HepG2 (cell line): ENCODE results near the gene APBB3. TPM values are rescaled to one million over a fixed set of nuclear protein-coding genes. Genes with fewer than 3 reads are reported as not detected.
A peak's percentile ranks its signal among the peaks of the same experiment; 100 is the strongest.

Source experiments
- ATAC-seq: fragments of 200-7000 bp; cut with Tn5 transposase; 3 replicates; pipeline ENCODE4 v1.9.1; 2020; ENCODE audit warnings: mild to moderate bottlenecking, moderate library complexity
- BruUV-seq: library from RNA; stranded (reverse); fragments of 400-500 nt; replicated peaks from 2 replicates; lab custom pipeline; 2021; lab: Mats Ljungman, UMichigan
- CTCF ChIA-PET: fragments of 300-600 bp; formaldehyde crosslinking; extraction: SDS; loops from one replicate; lab custom pipeline; 2021; ENCODE audit warnings: low total read pairs, inconsistent platforms, low intra/inter-chr PET ratio; lab: Yijun Ruan, JAX
- POLR2A ChIA-PET: fragments of 350-600 bp; sonication (Branson Sonifier 250); formaldehyde crosslinking; loops from one replicate; lab custom pipeline; 2020; ENCODE audit warnings: antibody characterized with exemption, inconsistent platforms; lab: Yijun Ruan, JAX
- DNase-seq: peaks from one replicate; pipeline ENCODE4 v3.0.0-alpha.2; 2015; ENCODE audit warnings: low spot score
- FAIRE-seq: peaks from 3 replicates; lab custom pipeline; 2011; peaks lifted over from hg19 to GRCh38; lab: Jason Lieb, UNC
- H2AFZ ChIP-seq: one replicate; pipeline ENCODE4 v1.6.1; 2011; ENCODE audit warnings: low read length, inconsistent platforms
- H3K27ac ChIP-seq: fragments of 300-600 bp; 3 replicates; pipeline ENCODE4 v1.8.0; 2011; ENCODE audit warnings: mixed run types, mild to moderate bottlenecking, mixed read lengths, low read length, inconsistent platforms; ENCODE audit not compliant: insufficient read depth; ENCODE audit errors: extremely low read length
- H3K27me3 ChIP-seq, 2 experiments: fragments of 200-600 bp in 1 of 2; 2 replicates in 1 of 2; 3 replicates in 1 of 2; pipeline versions ENCODE4 v1.6.0 to v1.8.0; 2011; ENCODE audit warnings: low read length in 2 of 2, mild to moderate bottlenecking in 2 of 2, moderate library complexity in 2 of 2, inconsistent platforms in 1 of 2; ENCODE audit not compliant: insufficient read depth in 2 of 2, control insufficient read depth in 1 of 2
- H3K36me3 ChIP-seq, 2 experiments: fragments of 200-600 bp in 1 of 2; replicated peaks in 1 of 2; 2 replicates in 1 of 2; 3 replicates in 1 of 2; pipeline versions ENCODE4 v1.5.1 to v1.8.0; 2011; ENCODE audit warnings: low read length in 2 of 2, inconsistent platforms in 1 of 2; ENCODE audit not compliant: insufficient read depth in 2 of 2, control insufficient read depth in 1 of 2
- H3K4me1 ChIP-seq: 2 replicates; pipeline ENCODE4 v1.5.1; 2012; ENCODE audit warnings: low read length, inconsistent platforms; ENCODE audit not compliant: insufficient read depth
- H3K4me2 ChIP-seq: 2 replicates; pipeline ENCODE4 v1.6.0; 2011; ENCODE audit warnings: low read depth, low read length, inconsistent platforms
- H3K4me3 ChIP-seq, 3 experiments: fragments of 200-600 bp in 1 of 3; sonication (generic), shearing (Covaris generic) in 1 of 3; replicated peaks in 1 of 3; 2 replicates each; pipeline ENCODE4 v1.5.1; 2011 to 2016; ENCODE audit warnings: low read length in 3 of 3, inconsistent platforms in 2 of 3, low read depth in 2 of 3, mild to moderate bottlenecking in 2 of 3, control low read depth in 1 of 3, mixed read lengths in 1 of 3; ENCODE audit not compliant: insufficient read depth in 1 of 3
- H3K79me2 ChIP-seq: one replicate; pipeline ENCODE4 v1.6.1; 2011; ENCODE audit warnings: low read length, inconsistent platforms; ENCODE audit not compliant: insufficient read depth
- H3K9ac ChIP-seq: 2 replicates; pipeline ENCODE4 v1.6.0; 2011; ENCODE audit warnings: mild to moderate bottlenecking, low read depth, low read length, inconsistent platforms; ENCODE audit not compliant: insufficient read depth
- H3K9me3 ChIP-seq: 2 replicates; pipeline ENCODE4 v1.5.1; 2012; ENCODE audit warnings: mild to moderate bottlenecking, low read length
- H4K20me1 ChIP-seq: 2 replicates; pipeline ENCODE4 v1.6.0; 2011; ENCODE audit warnings: inconsistent platforms, mild to moderate bottlenecking, low read length, moderate library complexity; ENCODE audit not compliant: insufficient read depth
- EHMT2 ChIP-seq: fragments of 200-600 bp; sonication (generic); IDR thresholded peaks from 2 replicates; pipeline ENCODE4 v1.7.0; 2017; ENCODE audit warnings: antibody characterized with exemption, low read depth, low read length, borderline replicate concordance
- ELF3 ChIP-seq: IDR thresholded peaks from 2 replicates; pipeline ENCODE4 v1.6.1; 2016; ENCODE audit warnings: missing genetic modification reagents, missing compliant biosample characterization
- GATAD2A ChIP-seq: IDR thresholded peaks from 2 replicates; pipeline ENCODE4 v1.6.1; 2016
- IKZF1 ChIP-seq: fragments of 450-650 bp; IDR thresholded peaks from 2 replicates; pipeline ENCODE4 v1.7.1; 2016
- KMT2A ChIP-seq: sonication (generic); formaldehyde crosslinking; IDR thresholded peaks from 2 replicates; pipeline ENCODE4 v1.4.0; 2020; ENCODE audit warnings: missing genetic modification reagents
- NBN ChIP-seq: fragments of 450-650 bp; conservative IDR thresholded peaks from 2 replicates; pipeline ENCODE4 v1.6.1; 2017
- RXRB ChIP-seq: IDR thresholded peaks from 2 replicates; pipeline ENCODE4 v1.6.1; 2016; ENCODE audit warnings: borderline replicate concordance, missing genetic modification reagents, missing compliant biosample characterization
- SAP130 ChIP-seq: IDR thresholded peaks from 2 replicates; pipeline ENCODE4 v1.6.1; 2016; ENCODE audit warnings: low read depth
- SIN3A ChIP-seq: IDR thresholded peaks from 2 replicates; pipeline ENCODE4 v1.6.1; 2011; ENCODE audit warnings: low read depth, mild to moderate bottlenecking, control low read depth, low read length, borderline replicate concordance
- ZNF468 ChIP-seq: sonication (generic); formaldehyde crosslinking; IDR thresholded peaks from 2 replicates; pipeline ENCODE4 v1.8.0; 2022; ENCODE audit warnings: mild to moderate bottlenecking, moderate library complexity, missing genetic modification reagents
- ZNF766 ChIP-seq: sonication (generic); formaldehyde crosslinking; IDR thresholded peaks from 2 replicates; pipeline ENCODE4 v1.5.0; 2020; ENCODE audit warnings: missing genetic modification reagents, borderline replicate concordance
- ZNF790 ChIP-seq: sonication (generic); formaldehyde crosslinking; IDR thresholded peaks from 2 replicates; pipeline ENCODE4 v1.8.0; 2022; ENCODE audit warnings: missing genetic modification reagents, mild to moderate bottlenecking, borderline replicate concordance
- WGBS: methylation state at CpG from one replicate; pipeline ENCODE4 v1.1.6; 2017; ENCODE audit warnings: low lambda C conversion rate; 5-methylcytosine and 5-hydroxymethylcytosine counted together
- in situ Hi-C: cut with HindIII; loops from 2 replicates; pipeline ENCODE4 v1.10.0; 2017; ENCODE audit warnings: low pct_unique_long_range_greater_than_20kb; ENCODE audit not compliant: extremely low pct_ligation_motif_present
- intact Hi-C: fragments of 100-400 bp; cut with micrococcal nuclease; formaldehyde crosslinking; loops from one replicate; pipeline ENCODE4 v1.10.0; 2022; ENCODE audit not compliant: unreplicated experiment
- polyA plus RNA-seq, 8 experiments: library from polyadenylated mRNA; depleted of rRNA in 3 of 8; stranded (reverse) in 7 of 8; unstranded in 1 of 8; fragments of >200 nt; fragmentation: Illumina TruSeq in 4 of 8; extraction: Trizol in 4 of 8; gene quantifications; 2 replicates each; pipeline versions ENCODE4 v1.2.1 to v1.2.3, GENCODE V29; 2011 to 2016; ENCODE audit warnings: low read depth in 4 of 8, missing spikeins in 1 of 8, mixed read lengths in 1 of 8; ENCODE audit not compliant: insufficient read depth in 1 of 8
- total RNA-seq, 5 experiments: library from RNA; depleted of rRNA; stranded (reverse); fragments of >200 nt; fragmentation: Illumina TruSeq; extraction: Trizol; gene quantifications; 2 replicates each; pipeline ENCODE4 v1.2.3, GENCODE V29; 2016; ENCODE audit warnings: low read depth in 1 of 5
- TF ChIP-seq, protein P1 (sequence below): sonication (generic); formaldehyde crosslinking; IDR thresholded peaks from 2 replicates; pipeline ENCODE4 v1.4.0; 2020; ENCODE audit warnings: low read depth, missing genetic modification reagents
- TF ChIP-seq, protein P2 (sequence below): sonication (generic); formaldehyde crosslinking; conservative IDR thresholded peaks from 2 replicates; pipeline ENCODE4 v1.4.0; 2020; ENCODE audit warnings: missing genetic modification reagents
- TF ChIP-seq, protein P3 (sequence below): IDR thresholded peaks from 2 replicates; pipeline ENCODE4 v1.6.1; 2016; ENCODE audit warnings: control low read depth
- TF ChIP-seq, protein P4 (sequence below): sonication (generic); formaldehyde crosslinking; IDR thresholded peaks from 2 replicates; pipeline ENCODE4 v1.4.0; 2020; ENCODE audit warnings: missing genetic modification reagents
- TF ChIP-seq, protein P5 (sequence below): sonication (generic); formaldehyde crosslinking; IDR thresholded peaks from 2 replicates; pipeline ENCODE4 v1.9.0; 2021; ENCODE audit warnings: missing genetic modification reagents, mild to moderate bottlenecking, borderline replicate concordance

The APBB3 gene
- total and polyA plus RNA-seq, 2 of the 13 experiments (the other 11 are each of a cell fraction or from before 2014, with no cell fraction given): 0.38 to 0.78 TPM

DNA sequence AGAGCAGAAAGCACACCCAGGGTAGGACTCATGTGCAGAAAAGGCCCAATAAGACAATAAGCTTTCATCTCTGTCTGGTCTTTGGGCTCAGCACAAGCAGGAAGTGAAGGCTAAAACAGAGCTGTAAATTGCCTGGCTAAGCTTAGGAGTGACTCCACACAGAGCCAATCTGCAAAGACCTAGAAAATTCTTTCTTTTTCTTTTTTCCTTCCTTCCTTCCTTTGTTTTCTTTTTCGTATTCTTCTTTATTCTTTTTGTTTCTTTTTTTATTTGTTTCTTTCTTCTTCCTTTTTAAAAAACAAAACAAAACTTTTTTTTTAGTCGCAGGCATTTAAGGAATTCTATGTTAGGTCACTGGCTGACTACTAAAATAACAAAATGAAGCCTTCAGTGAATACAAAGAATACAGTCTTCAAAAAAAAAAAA, 12.4 kb upstream of the APBB3 start:
- Histone ChIP-seq H3K9me3 (no peaks in the 10 kb centered on the region), H3K27me3 (no peaks in the 10 kb centered on the region), H3K27ac (no peak overlapping the region), H4K20me1 (no peaks in the 10 kb centered on the region), H2AFZ (peak overlapping the region; percentile 93), H3K79me2 (no peaks in the 10 kb centered on the region), H3K9ac (no peak overlapping the region), H3K36me3 (no peaks in the 10 kb centered on the region), H3K4me3 (no peak overlapping the region), H3K4me2 (peak overlapping the region; percentile 50)
- FAIRE-seq (peak; percentile 23), DNase-seq (peak; percentile 23), ATAC-seq (peak; percentile 54)
- ChIA-PET CTCF (interaction anchor here (4.0 kb wide), 1 partner anchor 58 kb away, joined by 11 read pairs; no protein-coding TSS in a partner anchor), POLR2A (interaction anchor here (1.3 to 1.4 kb wide), 3 partner anchors 58 to 71 kb away, joined by 4 to 8 read pairs (median 5); partner anchors contain the start of genes IK, NDUFA2 and TMCO6)
- in situ Hi-C loops: no loop called here
- no TSS peak for BruUV-seq
- intact Hi-C loops: no loop called here
- WGBS: 36% methylated on average over 2 of the region's 2 CpGs
- TF ChIP-seq NBN: no peak
- TF ChIP-seq KMT2A (CRISPR knock-in tag): no peak
- TF ChIP-seq, protein P1, sequence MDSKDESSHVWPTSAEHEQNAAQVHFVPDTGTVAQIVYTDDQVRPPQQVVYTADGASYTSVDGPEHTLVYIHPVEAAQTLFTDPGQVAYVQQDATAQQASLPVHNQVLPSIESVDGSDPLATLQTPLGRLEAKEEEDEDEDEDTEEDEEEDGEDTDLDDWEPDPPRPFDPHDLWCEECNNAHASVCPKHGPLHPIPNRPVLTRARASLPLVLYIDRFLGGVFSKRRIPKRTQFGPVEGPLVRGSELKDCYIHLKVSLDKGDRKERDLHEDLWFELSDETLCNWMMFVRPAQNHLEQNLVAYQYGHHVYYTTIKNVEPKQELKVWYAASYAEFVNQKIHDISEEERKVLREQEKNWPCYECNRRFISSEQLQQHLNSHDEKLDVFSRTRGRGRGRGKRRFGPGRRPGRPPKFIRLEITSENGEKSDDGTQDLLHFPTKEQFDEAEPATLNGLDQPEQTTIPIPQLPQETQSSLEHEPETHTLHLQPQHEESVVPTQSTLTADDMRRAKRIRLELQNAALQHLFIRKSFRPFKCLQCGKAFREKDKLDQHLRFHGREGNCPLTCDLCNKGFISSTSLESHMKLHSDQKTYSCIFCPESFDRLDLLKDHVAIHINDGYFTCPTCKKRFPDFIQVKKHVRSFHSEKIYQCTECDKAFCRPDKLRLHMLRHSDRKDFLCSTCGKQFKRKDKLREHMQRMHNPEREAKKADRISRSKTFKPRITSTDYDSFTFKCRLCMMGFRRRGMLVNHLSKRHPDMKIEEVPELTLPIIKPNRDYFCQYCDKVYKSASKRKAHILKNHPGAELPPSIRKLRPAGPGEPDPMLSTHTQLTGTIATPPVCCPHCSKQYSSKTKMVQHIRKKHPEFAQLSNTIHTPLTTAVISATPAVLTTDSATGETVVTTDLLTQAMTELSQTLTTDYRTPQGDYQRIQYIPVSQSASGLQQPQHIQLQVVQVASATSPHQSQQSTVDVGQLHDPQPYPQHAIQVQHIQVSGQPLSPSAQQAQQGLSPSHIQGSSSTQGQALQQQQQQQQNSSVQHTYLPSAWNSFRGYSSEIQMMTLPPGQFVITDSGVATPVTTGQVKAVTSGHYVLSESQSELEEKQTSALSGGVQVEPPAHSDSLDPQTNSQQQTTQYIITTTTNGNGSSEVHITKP (CRISPR knock-in tag): no peak
- TF ChIP-seq ELF3 (CRISPR knock-in tag): peak; percentile 76
- TF ChIP-seq SAP130 (CRISPR knock-in tag): 0 out of 2 replicates have a peak, but pooled peaks have one; percentile 9
- no peak for TF ChIP-seq ZNF468 (CRISPR knock-in tag)
- TF ChIP-seq GATAD2A (CRISPR knock-in tag): 0 out of 2 replicates have a peak, but pooled peaks have one; percentile 16
- TF ChIP-seq, protein P2, sequence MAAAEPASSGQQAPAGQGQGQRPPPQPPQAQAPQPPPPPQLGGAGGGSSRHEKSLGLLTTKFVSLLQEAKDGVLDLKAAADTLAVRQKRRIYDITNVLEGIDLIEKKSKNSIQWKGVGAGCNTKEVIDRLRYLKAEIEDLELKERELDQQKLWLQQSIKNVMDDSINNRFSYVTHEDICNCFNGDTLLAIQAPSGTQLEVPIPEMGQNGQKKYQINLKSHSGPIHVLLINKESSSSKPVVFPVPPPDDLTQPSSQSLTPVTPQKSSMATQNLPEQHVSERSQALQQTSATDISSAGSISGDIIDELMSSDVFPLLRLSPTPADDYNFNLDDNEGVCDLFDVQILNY (CRISPR knock-in tag): no peak
- TF ChIP-seq, protein P3, sequence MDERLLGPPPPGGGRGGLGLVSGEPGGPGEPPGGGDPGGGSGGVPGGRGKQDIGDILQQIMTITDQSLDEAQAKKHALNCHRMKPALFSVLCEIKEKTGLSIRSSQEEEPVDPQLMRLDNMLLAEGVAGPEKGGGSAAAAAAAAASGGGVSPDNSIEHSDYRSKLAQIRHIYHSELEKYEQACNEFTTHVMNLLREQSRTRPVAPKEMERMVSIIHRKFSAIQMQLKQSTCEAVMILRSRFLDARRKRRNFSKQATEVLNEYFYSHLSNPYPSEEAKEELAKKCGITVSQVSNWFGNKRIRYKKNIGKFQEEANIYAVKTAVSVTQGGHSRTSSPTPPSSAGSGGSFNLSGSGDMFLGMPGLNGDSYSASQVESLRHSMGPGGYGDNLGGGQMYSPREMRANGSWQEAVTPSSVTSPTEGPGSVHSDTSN: peak; percentile 50; the same call in 1 of the 2 replicates
- TF ChIP-seq IKZF1: no peak
- TF ChIP-seq RXRB: peak; percentile 12; the same call in 1 of the 2 replicates
- TF ChIP-seq, protein P4, sequence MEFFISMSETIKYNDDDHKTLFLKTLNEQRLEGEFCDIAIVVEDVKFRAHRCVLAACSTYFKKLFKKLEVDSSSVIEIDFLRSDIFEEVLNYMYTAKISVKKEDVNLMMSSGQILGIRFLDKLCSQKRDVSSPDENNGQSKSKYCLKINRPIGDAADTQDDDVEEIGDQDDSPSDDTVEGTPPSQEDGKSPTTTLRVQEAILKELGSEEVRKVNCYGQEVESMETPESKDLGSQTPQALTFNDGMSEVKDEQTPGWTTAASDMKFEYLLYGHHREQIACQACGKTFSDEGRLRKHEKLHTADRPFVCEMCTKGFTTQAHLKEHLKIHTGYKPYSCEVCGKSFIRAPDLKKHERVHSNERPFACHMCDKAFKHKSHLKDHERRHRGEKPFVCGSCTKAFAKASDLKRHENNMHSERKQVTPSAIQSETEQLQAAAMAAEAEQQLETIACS: no peak
- TF ChIP-seq ZNF766 (CRISPR knock-in tag): no peak
- TF ChIP-seq ZNF790 (CRISPR knock-in tag): no peak
- TF ChIP-seq, protein P5, sequence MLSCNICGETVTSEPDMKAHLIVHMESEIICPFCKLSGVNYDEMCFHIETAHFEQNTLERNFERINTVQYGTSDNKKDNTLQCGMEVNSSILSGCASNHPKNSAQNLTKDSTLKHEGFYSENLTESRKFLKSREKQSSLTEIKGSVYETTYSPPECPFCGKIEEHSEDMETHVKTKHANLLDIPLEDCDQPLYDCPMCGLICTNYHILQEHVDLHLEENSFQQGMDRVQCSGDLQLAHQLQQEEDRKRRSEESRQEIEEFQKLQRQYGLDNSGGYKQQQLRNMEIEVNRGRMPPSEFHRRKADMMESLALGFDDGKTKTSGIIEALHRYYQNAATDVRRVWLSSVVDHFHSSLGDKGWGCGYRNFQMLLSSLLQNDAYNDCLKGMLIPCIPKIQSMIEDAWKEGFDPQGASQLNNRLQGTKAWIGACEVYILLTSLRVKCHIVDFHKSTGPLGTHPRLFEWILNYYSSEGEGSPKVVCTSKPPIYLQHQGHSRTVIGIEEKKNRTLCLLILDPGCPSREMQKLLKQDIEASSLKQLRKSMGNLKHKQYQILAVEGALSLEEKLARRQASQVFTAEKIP (CRISPR knock-in tag): no peak
- no peak for TF ChIP-seq EHMT2
- no peak for TF ChIP-seq SIN3A
- TF ChIP-seq, all 625 proteins: peak for 5
- peaks cover 51% of the 10 kb centered on the region for H3K4me1 ChIP-seq
